Suprapubic skin (tissue), 4 donors: Measurements from ENCODE around the gene ARVCF. TPM values are rescaled to one million over a fixed set of nuclear protein-coding genes. Genes with fewer than 3 reads are reported as not detected.

ENCODE experiments used
- DNase-seq, 2 donors: peaks; one replicate each; pipeline ENCODE4 v3.0.0-alpha.2; 2019; ENCODE audit warnings: low spot score in 2 of 2
- H3K27ac ChIP-seq: fragments of 200-600 bp; sonication (generic); one replicate; pipeline ENCODE4 v1.5.1; 2019
- H3K27me3 ChIP-seq: fragments of 200-600 bp; sonication (generic); one replicate; pipeline ENCODE4 v1.5.1; 2019
- H3K36me3 ChIP-seq: fragments of 200-600 bp; sonication (generic); one replicate; pipeline ENCODE4 v1.5.1; 2019
- H3K4me1 ChIP-seq: fragments of 200-600 bp; sonication (generic); one replicate; pipeline ENCODE4 v1.5.1; 2019
- H3K4me3 ChIP-seq: fragments of 200-600 bp; sonication (generic); one replicate; pipeline ENCODE4 v1.5.1; 2019; ENCODE audit warnings: mild to moderate bottlenecking
- H3K9me3 ChIP-seq: fragments of 200-600 bp; sonication (generic); one replicate; pipeline ENCODE4 v1.5.1; 2019
- EP300 ChIP-seq: sonication (generic); formaldehyde crosslinking; IDR thresholded peaks from one replicate; pipeline ENCODE4 v1.6.1; 2017; ENCODE audit warnings: antibody characterized with exemption
- POLR2A ChIP-seq, 2 donors: fragments of 450-650 bp; IDR thresholded peaks; one replicate each; pipeline ENCODE4 v1.6.1; 2017; ENCODE audit warnings: antibody characterized with exemption in 2 of 2, mild to moderate bottlenecking in 2 of 2, moderate library complexity in 2 of 2
- POLR2AphosphoS5 ChIP-seq, 3 donors: sonication (generic); formaldehyde crosslinking; IDR thresholded peaks; one replicate each; pipeline ENCODE4 v1.6.1; 2017; ENCODE audit warnings: antibody characterized with exemption in 3 of 3
- WGBS: methylation state at CpG from one replicate; pipeline ENCODE4 v1.1.5; 2018; 5-methylcytosine and 5-hydroxymethylcytosine counted together
- total RNA-seq, 4 donors: library from RNA; depleted of rRNA; stranded (reverse); fragments of >200 nt; gene quantifications; one replicate each; pipeline ENCODE4 v1.1.0, GENCODE V29; 2016
- TF ChIP-seq, protein P1 (sequence below), 2 donors: fragments of 200-600 bp in 1 of 2; fragments of 450-650 bp in 1 of 2; sonication (generic) in 1 of 2; IDR thresholded peaks; one replicate each; pipeline ENCODE4 v1.5.1; 2016 to 2019; ENCODE audit warnings: antibody characterized with exemption in 2 of 2, mild to moderate bottlenecking in 1 of 2, moderate library complexity in 1 of 2

ARVCF gene
- total RNA-seq, 4 donors from 2014 or later, result 22.9 to 38.4 (median 26.0) TPM

DNA sequence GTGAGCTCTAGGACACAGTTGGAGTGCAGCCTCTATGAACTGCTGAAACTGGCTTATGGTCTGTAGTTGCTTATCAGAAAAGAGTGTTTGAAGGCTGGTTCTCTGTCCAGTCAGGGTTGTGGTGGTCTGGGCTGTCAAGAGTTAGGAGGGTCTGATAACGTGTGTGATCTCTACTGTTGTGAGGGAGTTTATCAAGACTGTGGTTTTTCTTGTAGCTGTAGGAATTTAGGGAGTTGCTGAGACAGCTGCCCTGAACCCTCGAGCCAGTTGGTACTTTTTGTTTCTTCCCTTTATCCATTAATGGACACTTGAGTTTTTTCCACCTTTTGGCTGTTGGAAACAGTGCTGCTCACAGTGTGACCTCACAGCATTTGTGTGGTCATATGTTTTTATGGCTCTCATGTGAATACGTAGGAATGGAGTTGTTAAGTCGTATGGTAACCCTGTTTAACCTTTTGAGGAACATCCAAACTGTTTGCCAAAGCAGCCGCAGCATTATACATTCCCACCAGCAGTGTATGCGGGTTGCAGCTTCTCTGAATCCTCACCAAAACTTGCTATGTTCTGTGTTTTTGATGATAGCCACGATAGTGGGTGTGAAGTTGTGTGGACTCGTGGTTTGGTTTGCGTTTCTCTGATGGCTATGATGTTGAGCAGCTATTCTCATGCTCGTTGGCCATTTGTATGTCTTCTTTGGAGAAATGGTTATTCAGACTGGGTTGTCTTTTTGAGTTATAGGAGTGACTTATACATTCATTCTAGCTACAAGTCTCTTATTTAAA is 42.6 kb upstream of the ARVCF start:
- peaks cover 79% of the 10 kb centered on the region for H3K36me3 ChIP-seq
- no peaks in the 10 kb centered on the region for H3K9me3 ChIP-seq
- no peak overlapping the region for H3K27ac ChIP-seq
- TF ChIP-seq POLR2A (IDR thresholded peaks at IDR 0.05) (no peak), POLR2AphosphoS5 (IDR thresholded peaks at IDR 0.05) (no peak), EP300 (no peak)
- TF ChIP-seq, protein P1, sequence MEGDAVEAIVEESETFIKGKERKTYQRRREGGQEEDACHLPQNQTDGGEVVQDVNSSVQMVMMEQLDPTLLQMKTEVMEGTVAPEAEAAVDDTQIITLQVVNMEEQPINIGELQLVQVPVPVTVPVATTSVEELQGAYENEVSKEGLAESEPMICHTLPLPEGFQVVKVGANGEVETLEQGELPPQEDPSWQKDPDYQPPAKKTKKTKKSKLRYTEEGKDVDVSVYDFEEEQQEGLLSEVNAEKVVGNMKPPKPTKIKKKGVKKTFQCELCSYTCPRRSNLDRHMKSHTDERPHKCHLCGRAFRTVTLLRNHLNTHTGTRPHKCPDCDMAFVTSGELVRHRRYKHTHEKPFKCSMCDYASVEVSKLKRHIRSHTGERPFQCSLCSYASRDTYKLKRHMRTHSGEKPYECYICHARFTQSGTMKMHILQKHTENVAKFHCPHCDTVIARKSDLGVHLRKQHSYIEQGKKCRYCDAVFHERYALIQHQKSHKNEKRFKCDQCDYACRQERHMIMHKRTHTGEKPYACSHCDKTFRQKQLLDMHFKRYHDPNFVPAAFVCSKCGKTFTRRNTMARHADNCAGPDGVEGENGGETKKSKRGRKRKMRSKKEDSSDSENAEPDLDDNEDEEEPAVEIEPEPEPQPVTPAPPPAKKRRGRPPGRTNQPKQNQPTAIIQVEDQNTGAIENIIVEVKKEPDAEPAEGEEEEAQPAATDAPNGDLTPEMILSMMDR (IDR thresholded peaks at IDR 0.05), result no peak
- 87% methylated on average over 10 of the region's 10 CpGs for WGBS
- H3K4me1 ChIP-seq, result peaks cover 19% of the 10 kb centered on the region
- H3K27me3 ChIP-seq, result no peaks in the 10 kb centered on the region
- H3K4me3 ChIP-seq, result no peak overlapping the region
- DNase-seq, result no peak

DNA sequence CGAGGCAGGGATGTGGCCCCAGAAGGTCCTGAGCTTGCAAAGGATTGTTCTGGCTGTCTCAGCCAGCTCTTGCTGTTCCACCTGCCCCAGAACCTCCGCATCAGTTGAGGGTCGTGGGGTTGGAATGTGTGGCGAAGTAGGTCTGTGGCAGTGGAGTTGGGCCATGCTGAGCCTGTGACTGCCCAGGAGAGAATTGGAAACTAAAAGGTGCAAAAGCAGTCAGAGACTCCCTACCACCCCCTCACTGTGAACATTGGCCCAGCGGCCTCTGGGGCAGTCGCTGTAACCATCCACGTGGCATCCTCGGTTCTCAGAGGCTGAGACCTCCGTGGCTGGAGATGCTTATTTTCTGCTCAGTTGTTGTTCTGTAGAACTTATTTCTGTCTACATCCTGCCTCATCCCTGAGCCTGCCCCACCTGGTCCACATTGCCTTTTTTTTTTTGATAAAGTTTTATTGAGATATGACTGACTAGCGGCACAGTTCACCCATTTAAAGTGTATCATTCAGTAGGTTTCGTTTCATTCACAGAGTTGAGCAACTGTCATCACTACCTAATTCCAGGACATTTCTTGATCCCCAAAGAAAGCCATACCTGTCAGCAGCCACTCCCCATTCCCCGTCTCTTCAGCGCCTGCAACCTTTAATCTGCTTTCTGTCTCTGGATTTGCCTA is 41.1 kb upstream of the ARVCF start:
- no peaks in the 10 kb centered on the region for H3K9me3 ChIP-seq
- H3K27me3 ChIP-seq, result no peaks in the 10 kb centered on the region
- H3K36me3 ChIP-seq, result peaks cover 79% of the 10 kb centered on the region
- H3K4me3 ChIP-seq, result no peak overlapping the region
- TF ChIP-seq POLR2AphosphoS5 (IDR thresholded peaks at IDR 0.05) (no peak), EP300 (no peak), POLR2A (IDR thresholded peaks at IDR 0.05) (no peak)
- TF ChIP-seq, protein P1 (IDR thresholded peaks at IDR 0.05), result no peak
- H3K27ac ChIP-seq, result no peak overlapping the region
- H3K4me1 ChIP-seq, result peaks cover 10% of the 10 kb centered on the region
- WGBS, result 99% methylated on average over 10 of the region's 13 CpGs
- DNase-seq, result no peak

DNA sequence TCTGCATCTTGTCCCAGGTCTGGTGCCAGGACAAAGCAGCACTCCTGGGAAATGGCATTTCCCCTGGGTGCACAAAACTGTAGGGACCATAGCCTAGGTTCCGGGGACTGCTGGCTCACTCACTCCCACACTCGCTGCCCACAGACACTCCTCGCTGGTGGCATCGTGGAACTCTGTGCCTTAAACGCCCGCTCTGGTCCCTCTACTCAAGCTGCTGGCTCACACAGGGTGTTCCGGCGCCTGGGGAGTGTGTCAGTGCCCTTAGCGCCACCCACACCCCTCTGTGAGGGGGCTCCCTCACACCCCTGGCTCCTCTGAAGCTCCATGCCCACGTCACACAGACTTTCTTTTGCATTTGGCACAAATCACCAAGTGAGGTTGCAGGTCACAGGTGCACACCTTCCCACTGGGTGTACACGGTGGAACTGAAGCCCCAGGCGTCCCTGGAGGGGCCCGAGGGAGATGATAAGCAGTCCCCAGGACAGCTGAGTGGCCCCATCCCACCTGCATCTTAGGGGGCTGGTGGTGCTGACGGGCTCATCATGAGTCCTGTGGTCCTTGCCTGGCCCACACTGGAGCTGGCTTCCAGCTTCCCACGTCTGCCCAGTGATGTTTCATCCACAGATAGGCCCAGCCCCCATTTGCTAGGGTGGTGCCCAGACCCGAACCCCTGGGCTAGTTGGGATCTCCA is 40.2 kb upstream of the ARVCF start:
- Histone ChIP-seq H3K4me1 (peaks cover 4% of the 10 kb centered on the region), H3K36me3 (peaks cover 78% of the 10 kb centered on the region), H3K27ac (no peak overlapping the region), H3K4me3 (no peak overlapping the region), H3K9me3 (no peaks in the 10 kb centered on the region), H3K27me3 (no peaks in the 10 kb centered on the region)
- 96% methylated on average over 11 of the region's 16 CpGs for WGBS
- TF ChIP-seq EP300, result no peak
- TF ChIP-seq, protein P1 (IDR thresholded peaks at IDR 0.05), result no peak
- TF ChIP-seq POLR2A (IDR thresholded peaks at IDR 0.05), result no peak
- no peak for TF ChIP-seq POLR2AphosphoS5 (IDR thresholded peaks at IDR 0.05)
- no peak for DNase-seq

DNA sequence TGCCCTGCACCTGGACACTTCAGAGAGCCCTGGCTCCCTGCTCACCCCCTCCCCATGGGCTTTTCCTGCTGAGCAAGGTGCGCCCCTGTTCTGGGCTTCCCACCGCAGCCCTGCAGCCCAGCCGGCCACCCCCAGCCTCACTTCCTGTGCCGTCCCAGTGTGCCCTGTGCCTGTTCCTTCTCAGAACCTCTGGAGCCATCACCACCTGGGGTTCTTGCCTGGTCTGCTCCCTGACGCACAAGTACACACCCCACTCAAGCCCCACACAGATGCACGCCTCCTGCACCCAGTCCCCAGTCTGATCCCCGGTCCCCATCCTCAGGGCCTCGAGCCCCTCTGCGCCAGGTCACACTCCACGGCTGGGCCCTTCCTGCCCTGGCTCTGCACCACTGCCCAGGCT is 39.5 kb upstream of the ARVCF start:
- H3K27me3 ChIP-seq, result no peaks in the 10 kb centered on the region
- TF ChIP-seq EP300 (no peak), POLR2AphosphoS5 (IDR thresholded peaks at IDR 0.05) (no peak), POLR2A (IDR thresholded peaks at IDR 0.05) (no peak)
- TF ChIP-seq, protein P1 (IDR thresholded peaks at IDR 0.05), result no peak
- peaks cover 76% of the 10 kb centered on the region for H3K36me3 ChIP-seq
- peaks cover 2% of the 10 kb centered on the region for H3K4me1 ChIP-seq
- no peak overlapping the region for H3K27ac ChIP-seq
- DNase-seq, result no peak
- no peak overlapping the region for H3K4me3 ChIP-seq
- H3K9me3 ChIP-seq, result no peaks in the 10 kb centered on the region
- WGBS, result 93% methylated on average over 9 of the region's 10 CpGs

DNA sequence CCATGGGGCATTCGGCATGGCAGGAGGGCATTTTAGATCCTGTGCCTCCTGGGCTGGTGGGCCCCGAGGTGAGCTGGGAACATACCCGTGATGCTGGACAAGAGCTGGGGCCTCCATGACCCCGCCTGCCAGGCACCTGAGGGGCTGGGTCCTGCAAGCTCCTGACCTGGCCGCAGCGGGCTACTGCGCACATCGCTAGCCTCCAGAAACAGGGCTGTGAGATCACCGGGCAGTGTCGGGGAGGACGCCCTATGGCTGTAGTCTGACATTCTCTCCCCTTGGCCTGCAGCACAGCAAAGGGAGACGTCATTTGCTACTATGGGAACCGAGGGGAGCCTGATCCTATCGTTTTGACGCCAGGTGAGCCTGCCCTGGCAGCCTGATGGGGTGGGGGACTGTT is 39.0 kb upstream of the ARVCF start:
- H3K4me3 ChIP-seq, result no peak overlapping the region
- 91% methylated on average over 7 of the region's 15 CpGs for WGBS
- DNase-seq, result no peak

More for the DNA sequence above, 39.0 kb upstream of the ARVCF start:
- TF ChIP-seq POLR2A (IDR thresholded peaks at IDR 0.05), result no peak
- TF ChIP-seq POLR2AphosphoS5 (IDR thresholded peaks at IDR 0.05), result no peak
- TF ChIP-seq, protein P1 (IDR thresholded peaks at IDR 0.05), result no peak
- TF ChIP-seq EP300, result no peak
- no peaks in the 10 kb centered on the region for H3K4me1 ChIP-seq
- H3K27ac ChIP-seq, result no peak overlapping the region
- no peaks in the 10 kb centered on the region for H3K9me3 ChIP-seq
- H3K27me3 ChIP-seq, result no peaks in the 10 kb centered on the region
- H3K36me3 ChIP-seq, result peaks cover 71% of the 10 kb centered on the region
